ENCODE measurements around the gene MSX1. TPM values are rescaled to one million over a fixed set of nuclear protein-coding genes. Genes with fewer than 3 reads are reported as not detected.

MSX1 gene
- total RNA-seq, 1 donor from 2014 or later: 2.2 TPM

- H3K36me3 Mint-ChIP-seq (ENCODE audit: low read depth): no peaks in the 10 kb centered on the region
- H3K27ac Mint-ChIP-seq (ENCODE audit: unreplicated experiment): no peak overlapping the region
- peaks cover 47% of the 10 kb centered on the region for H3K27me3 Mint-ChIP-seq (ENCODE audit: low read depth)
- peaks cover 17% of the 10 kb centered on the region for H3K4me1 Mint-ChIP-seq
- no peak overlapping the region for H3K4me3 Mint-ChIP-seq
- peaks cover 2% of the 10 kb centered on the region for H3K9me3 Mint-ChIP-seq
- no peak for DNase-seq (ENCODE audit: low read depth, low spot score)
- no peak for TF ChIP-seq CTCF (conservative IDR thresholded peaks at IDR 0.05)
Measured at GRCh38 chr4:4837316-4837715, 22.1 kb upstream of the MSX1 start.

- DNase-seq (ENCODE audit: low read depth, low spot score): no peak
- Mint-ChIP-seq H3K27ac (ENCODE audit: unreplicated experiment) (no peak overlapping the region), H3K27me3 (ENCODE audit: low read depth) (peaks cover 55% of the 10 kb centered on the region), H3K4me3 (no peak overlapping the region), H3K36me3 (ENCODE audit: low read depth) (no peaks in the 10 kb centered on the region), H3K9me3 (peaks cover 2% of the 10 kb centered on the region), H3K4me1 (peaks cover 17% of the 10 kb centered on the region)
- no peak for TF ChIP-seq CTCF (conservative IDR thresholded peaks at IDR 0.05)
Measured at GRCh38 chr4:4838051-4838935, 21.2 kb upstream of the MSX1 start.

GRCh38 chr4:4838936-4839810, 20.3 kb upstream of the MSX1 start:
- no peak for TF ChIP-seq CTCF (conservative IDR thresholded peaks at IDR 0.05)

GRCh38 chr4:4840351-4840750, 19.1 kb upstream of the MSX1 start:
- Mint-ChIP-seq H3K4me3 (no peak overlapping the region), H3K4me1 (peaks cover 26% of the 10 kb centered on the region), H3K36me3 (ENCODE audit: low read depth) (no peaks in the 10 kb centered on the region), H3K9me3 (no peaks in the 10 kb centered on the region), H3K27ac (ENCODE audit: unreplicated experiment) (no peak overlapping the region), H3K27me3 (ENCODE audit: low read depth) (peaks cover 71% of the 10 kb centered on the region)
- no peak for TF ChIP-seq CTCF (conservative IDR thresholded peaks at IDR 0.05)
- no peak for DNase-seq (ENCODE audit: low read depth, low spot score)

More at GRCh38 chr4:4838936-4839810, 20.3 kb upstream of the MSX1 start:
- Mint-ChIP-seq H3K4me3 (no peak overlapping the region), H3K27ac (ENCODE audit: unreplicated experiment) (no peak overlapping the region), H3K27me3 (ENCODE audit: low read depth) (peaks cover 61% of the 10 kb centered on the region), H3K36me3 (ENCODE audit: low read depth) (no peaks in the 10 kb centered on the region), H3K9me3 (no peaks in the 10 kb centered on the region), H3K4me1 (peaks cover 20% of the 10 kb centered on the region)
- DNase-seq (ENCODE audit: low read depth, low spot score): no peak

GRCh38 chr4:4841156-4841555, 18.3 kb upstream of the MSX1 start:
- H3K27me3 Mint-ChIP-seq (ENCODE audit: low read depth): peaks cover 73% of the 10 kb centered on the region
- DNase-seq (ENCODE audit: low read depth, low spot score): no peak

More at GRCh38 chr4:4841156-4841555, 18.3 kb upstream of the MSX1 start:
- Mint-ChIP-seq H3K27ac (ENCODE audit: unreplicated experiment) (no peak overlapping the region), H3K9me3 (no peaks in the 10 kb centered on the region), H3K4me3 (no peak overlapping the region), H3K36me3 (ENCODE audit: low read depth) (no peaks in the 10 kb centered on the region), H3K4me1 (peaks cover 28% of the 10 kb centered on the region)
- TF ChIP-seq CTCF (conservative IDR thresholded peaks at IDR 0.05): no peak
